Mesothelial cell of epicardium (in vitro differentiated cells): ENCODE measurements around the gene WDR74. TPM values are rescaled to one million over a fixed set of nuclear protein-coding genes. Genes with fewer than 3 reads are reported as not detected.
"Not testable (repeated sequence)": the region's sequence is repeated elsewhere in the genome, so short reads cannot be mapped to it uniquely, and the experiment has no call there.

ENCODE experiments used
- DNase-seq, 2 experiments: peaks; one replicate each; pipeline ENCODE4 v3.0.0; 2021; ENCODE audit warnings: low spot score in 2 of 2; ENCODE audit not compliant: unreplicated experiment in 2 of 2
- H3K27ac Mint-ChIP-seq: 2 replicates; pipeline ENCODE4 v1.8.0; 2021; ENCODE audit warnings: mixed read lengths
- H3K27me3 Mint-ChIP-seq: 2 replicates; pipeline ENCODE4 v1.8.0; 2021; ENCODE audit warnings: low read depth, mixed read lengths
- H3K36me3 Mint-ChIP-seq: 2 replicates; pipeline ENCODE4 v1.8.0; 2021; ENCODE audit warnings: mixed read lengths
- H3K4me1 Mint-ChIP-seq: 2 replicates; pipeline ENCODE4 v1.8.0; 2021; ENCODE audit warnings: mixed read lengths
- H3K4me3 Mint-ChIP-seq: 2 replicates; pipeline ENCODE4 v1.8.0; 2021; ENCODE audit warnings: mild to moderate bottlenecking, moderate library complexity, mixed read lengths
- H3K9me3 Mint-ChIP-seq: 2 replicates; pipeline ENCODE4 v1.8.0; 2021; ENCODE audit warnings: mixed read lengths
- total RNA-seq: library from RNA; stranded (reverse); gene quantifications from 3 replicates; pipeline ENCODE4 v1.2.1, GENCODE V29; 2021
- TF ChIP-seq, protein P1 (sequence below): fragments of 200-600 bp; sonication (generic); IDR thresholded peaks from one replicate; pipeline ENCODE4 v1.5.0; 2021; ENCODE audit warnings: antibody characterized with exemption; ENCODE audit not compliant: unreplicated experiment

WDR74 gene
- total RNA-seq, 1 donor from 2014 or later: 63.7 TPM

DNA sequence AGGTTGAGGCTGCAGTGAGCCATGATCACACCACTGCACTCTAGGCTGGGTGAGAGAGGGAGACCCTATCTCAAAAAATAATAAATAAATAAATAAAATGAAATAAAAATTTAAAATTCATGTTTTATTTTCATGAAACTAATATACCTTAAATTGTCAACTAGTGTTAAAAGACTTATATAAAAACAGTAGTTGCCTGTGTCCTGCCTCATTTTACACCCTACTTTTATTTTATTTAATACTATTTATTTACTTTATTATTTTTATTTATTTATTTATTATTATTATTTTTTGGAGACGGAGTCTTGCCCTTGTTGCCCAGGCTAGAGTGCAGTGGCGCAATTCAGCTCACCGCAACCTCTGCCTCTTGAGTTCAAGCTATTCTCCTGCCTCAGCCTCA, 4.8 kb upstream of the WDR74 start:
- no peaks in the 10 kb centered on the region for H3K9me3 Mint-ChIP-seq
- peaks cover 12% of the 10 kb centered on the region for H3K4me1 Mint-ChIP-seq
- no peak overlapping the region for H3K4me3 Mint-ChIP-seq
- DNase-seq: no peak
- H3K36me3 Mint-ChIP-seq: no peaks in the 10 kb centered on the region
- H3K27ac Mint-ChIP-seq: no peak overlapping the region
- H3K27me3 Mint-ChIP-seq: no peaks in the 10 kb centered on the region
- TF ChIP-seq, protein P1, sequence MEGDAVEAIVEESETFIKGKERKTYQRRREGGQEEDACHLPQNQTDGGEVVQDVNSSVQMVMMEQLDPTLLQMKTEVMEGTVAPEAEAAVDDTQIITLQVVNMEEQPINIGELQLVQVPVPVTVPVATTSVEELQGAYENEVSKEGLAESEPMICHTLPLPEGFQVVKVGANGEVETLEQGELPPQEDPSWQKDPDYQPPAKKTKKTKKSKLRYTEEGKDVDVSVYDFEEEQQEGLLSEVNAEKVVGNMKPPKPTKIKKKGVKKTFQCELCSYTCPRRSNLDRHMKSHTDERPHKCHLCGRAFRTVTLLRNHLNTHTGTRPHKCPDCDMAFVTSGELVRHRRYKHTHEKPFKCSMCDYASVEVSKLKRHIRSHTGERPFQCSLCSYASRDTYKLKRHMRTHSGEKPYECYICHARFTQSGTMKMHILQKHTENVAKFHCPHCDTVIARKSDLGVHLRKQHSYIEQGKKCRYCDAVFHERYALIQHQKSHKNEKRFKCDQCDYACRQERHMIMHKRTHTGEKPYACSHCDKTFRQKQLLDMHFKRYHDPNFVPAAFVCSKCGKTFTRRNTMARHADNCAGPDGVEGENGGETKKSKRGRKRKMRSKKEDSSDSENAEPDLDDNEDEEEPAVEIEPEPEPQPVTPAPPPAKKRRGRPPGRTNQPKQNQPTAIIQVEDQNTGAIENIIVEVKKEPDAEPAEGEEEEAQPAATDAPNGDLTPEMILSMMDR: no peak

DNA sequence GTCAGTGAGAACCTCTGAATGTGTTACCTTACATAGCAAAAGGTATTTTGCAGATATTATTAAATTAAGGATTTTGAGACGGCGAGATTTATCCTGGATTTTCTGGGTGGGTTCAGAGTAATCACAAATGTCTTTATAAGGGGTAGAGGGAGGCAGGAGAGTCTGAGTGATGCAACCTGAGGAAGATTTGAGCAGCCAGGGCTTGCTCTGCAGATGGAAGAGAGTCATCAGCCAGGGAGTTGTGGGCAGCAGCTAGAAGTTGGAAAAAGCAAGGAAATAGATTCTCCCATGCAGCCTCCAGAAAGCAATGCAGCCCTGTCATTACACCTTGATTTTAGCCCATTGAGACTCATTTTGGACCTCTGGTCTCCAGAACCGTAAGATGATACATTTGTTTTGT, 4.1 kb upstream of the WDR74 start:
- Mint-ChIP-seq H3K27ac (no peak overlapping the region), H3K4me1 (peaks cover 16% of the 10 kb centered on the region), H3K36me3 (no peaks in the 10 kb centered on the region), H3K27me3 (no peaks in the 10 kb centered on the region), H3K9me3 (no peaks in the 10 kb centered on the region), H3K4me3 (no peak overlapping the region)
- TF ChIP-seq, protein P1: no peak
- DNase-seq: no peak

DNA sequence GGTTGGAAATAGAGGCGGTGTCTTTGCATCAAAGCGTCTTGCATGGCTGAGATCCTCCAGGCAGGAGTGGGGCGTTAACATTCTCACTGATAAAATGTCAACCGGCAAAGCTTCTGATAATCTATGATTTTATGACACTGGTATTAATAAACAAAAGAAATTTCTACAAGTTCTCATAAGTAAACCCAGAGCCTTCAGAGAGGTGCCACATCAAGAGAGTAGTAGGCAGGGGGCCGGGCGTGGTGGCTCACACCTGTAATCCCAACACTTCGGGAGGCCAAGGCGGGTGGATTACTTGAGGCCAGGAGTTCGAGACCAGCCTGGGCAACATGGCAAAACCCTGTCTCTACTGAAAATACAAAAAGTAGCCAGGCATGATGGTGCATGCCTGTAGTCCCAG, 3.5 kb upstream of the WDR74 start:
- H3K36me3 Mint-ChIP-seq, H3K9me3 Mint-ChIP-seq, DNase-seq, H3K27me3 Mint-ChIP-seq, H3K27ac Mint-ChIP-seq, H3K4me3 Mint-ChIP-seq: not testable (repeated sequence)
- peaks cover 16% of the 10 kb centered on the region for H3K4me1 Mint-ChIP-seq

DNA sequence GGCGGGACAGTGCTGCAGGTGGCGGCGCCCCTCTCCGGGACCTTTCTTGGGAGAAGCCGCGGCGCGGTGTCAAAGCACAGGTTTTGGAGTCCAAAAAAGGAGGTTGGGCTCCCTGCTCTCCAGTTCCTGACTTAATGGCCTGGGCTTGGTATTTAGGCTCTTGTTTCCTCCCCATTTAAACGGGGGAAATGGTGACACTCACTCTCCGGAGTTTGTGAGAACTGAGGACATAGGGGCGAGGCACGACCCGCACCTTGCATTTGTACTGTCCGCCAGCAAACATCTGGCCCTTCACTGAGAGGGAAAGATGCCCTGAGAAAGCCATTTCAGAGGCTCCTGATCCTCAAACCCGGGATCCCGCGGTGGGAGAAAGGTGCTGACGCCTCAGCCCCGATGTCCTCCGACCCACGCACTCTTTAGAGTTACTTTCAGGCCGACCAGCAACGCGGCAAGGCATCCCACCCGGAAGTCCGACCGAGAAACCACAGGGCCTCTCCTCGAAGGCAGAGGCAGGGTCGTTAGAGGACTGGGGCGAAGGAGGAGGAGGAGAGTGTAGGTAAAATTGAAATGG, 2.9 kb upstream of the WDR74 start:
- TF ChIP-seq, protein P1: no peak
- no peak for DNase-seq
- no peak overlapping the region for H3K4me3 Mint-ChIP-seq
- H3K27me3 Mint-ChIP-seq: no peaks in the 10 kb centered on the region
- H3K27ac Mint-ChIP-seq: no peak overlapping the region
- H3K4me1 Mint-ChIP-seq: peaks cover 16% of the 10 kb centered on the region
- H3K36me3 Mint-ChIP-seq: peaks cover 5% of the 10 kb centered on the region
- H3K9me3 Mint-ChIP-seq: no peaks in the 10 kb centered on the region

DNA sequence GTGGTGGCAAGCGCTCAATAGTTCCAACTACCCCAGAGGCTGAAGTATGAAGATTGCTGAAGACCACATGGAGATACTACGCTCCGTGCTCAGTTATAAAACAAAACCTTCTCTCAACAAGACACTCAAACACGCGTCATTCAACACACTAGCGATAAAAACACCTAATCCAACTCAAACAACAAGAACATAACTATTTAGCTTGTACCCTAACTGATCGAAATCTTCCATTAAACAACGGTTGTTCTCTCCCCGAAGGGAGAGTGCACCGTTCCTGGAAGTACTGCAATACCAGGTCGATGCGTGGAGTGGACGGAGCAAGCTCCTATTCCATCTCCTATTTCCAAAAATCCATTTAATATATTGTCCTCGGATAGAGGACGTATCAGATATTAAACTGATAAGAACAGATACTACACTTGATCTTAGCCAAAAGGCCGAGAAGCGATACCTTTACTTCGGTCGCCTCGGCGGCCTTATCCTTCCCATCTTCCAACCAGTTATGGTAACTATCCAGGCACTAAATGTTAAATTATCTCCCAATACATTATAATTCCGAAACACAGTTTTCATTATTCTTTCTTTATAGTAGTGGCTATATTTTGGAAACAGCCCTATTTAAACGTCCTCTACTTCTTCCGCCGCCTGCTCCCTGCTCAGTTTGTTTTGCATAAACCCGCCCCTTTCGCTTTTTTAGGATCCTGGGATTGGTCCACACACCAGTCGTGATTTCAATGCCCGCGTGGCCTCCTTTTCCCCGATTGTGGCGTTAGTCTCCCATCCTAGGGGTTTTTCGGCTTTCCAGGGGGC, 2.2 kb upstream of the WDR74 start:
- peak; percentile 68 to 82 for DNase-seq
- H3K36me3 Mint-ChIP-seq: peaks cover 5% of the 10 kb centered on the region
- no peaks in the 10 kb centered on the region for H3K27me3 Mint-ChIP-seq
- peaks cover 16% of the 10 kb centered on the region for H3K4me1 Mint-ChIP-seq
- no peaks in the 10 kb centered on the region for H3K9me3 Mint-ChIP-seq
- TF ChIP-seq, protein P1: no peak
- H3K4me3 Mint-ChIP-seq: no peak overlapping the region
- H3K27ac Mint-ChIP-seq: no peak overlapping the region

DNA sequence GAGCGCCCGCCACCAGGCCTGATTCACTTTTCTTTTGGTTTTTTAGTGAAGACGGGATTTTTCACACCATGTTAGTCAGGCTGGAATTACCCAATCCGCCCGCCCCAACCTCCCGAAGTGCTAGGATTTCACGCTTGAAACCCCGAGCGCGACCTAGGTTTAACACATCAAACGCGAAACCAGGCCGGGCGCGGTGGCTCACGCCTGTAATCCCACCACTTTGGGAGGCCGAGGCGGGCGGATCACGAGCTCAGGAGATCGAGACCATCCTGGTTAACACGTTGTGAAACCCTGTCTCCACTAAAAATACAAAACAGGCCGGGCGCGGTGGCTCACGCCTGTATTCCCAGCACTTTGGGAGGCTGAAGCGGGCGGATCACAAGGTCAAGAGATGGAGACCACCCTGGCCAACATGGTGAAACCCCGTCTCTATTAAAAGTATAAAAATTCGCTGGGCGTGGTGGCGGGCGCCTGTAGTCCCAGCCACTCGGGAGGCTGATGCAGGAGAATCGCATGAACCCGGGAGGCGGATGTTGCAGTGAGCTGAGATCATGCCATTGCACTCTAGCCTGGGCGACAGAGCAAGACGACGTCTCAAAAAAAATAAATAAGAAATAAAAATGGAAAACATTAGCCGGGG, 1.5 kb upstream of the WDR74 start:
- H3K4me1 Mint-ChIP-seq: peaks cover 16% of the 10 kb centered on the region
- not testable (repeated sequence) for H3K27ac Mint-ChIP-seq, H3K4me3 Mint-ChIP-seq, H3K27me3 Mint-ChIP-seq, H3K36me3 Mint-ChIP-seq, H3K9me3 Mint-ChIP-seq
- DNase-seq: peak in 1 of 2 experiments; percentile 69
